Measurements from ENCODE around the gene BMF. TPM values are rescaled to one million over a fixed set of nuclear protein-coding genes. Genes with fewer than 3 reads are reported as not detected.

Gene BMF
- total RNA-seq, 4 donors from 2014 or later, result 31.9 to 49.3 (median 37.2) TPM

GRCh38 chr15:40091861-40092255, 16.8 kb downstream of the BMF start:
- H3K27me3 ChIP-seq, result no peaks in the 10 kb centered on the region
- intact Hi-C loops (cut with DNase I), result loop anchor here (5.0 kb wide), 1 partner anchor 40 kb away; no protein-coding TSS in a partner anchor
- no peak for TF ChIP-seq POLR2A (IDR thresholded peaks at IDR 0.05)
- TF ChIP-seq, protein P1, sequence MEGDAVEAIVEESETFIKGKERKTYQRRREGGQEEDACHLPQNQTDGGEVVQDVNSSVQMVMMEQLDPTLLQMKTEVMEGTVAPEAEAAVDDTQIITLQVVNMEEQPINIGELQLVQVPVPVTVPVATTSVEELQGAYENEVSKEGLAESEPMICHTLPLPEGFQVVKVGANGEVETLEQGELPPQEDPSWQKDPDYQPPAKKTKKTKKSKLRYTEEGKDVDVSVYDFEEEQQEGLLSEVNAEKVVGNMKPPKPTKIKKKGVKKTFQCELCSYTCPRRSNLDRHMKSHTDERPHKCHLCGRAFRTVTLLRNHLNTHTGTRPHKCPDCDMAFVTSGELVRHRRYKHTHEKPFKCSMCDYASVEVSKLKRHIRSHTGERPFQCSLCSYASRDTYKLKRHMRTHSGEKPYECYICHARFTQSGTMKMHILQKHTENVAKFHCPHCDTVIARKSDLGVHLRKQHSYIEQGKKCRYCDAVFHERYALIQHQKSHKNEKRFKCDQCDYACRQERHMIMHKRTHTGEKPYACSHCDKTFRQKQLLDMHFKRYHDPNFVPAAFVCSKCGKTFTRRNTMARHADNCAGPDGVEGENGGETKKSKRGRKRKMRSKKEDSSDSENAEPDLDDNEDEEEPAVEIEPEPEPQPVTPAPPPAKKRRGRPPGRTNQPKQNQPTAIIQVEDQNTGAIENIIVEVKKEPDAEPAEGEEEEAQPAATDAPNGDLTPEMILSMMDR (IDR thresholded peaks at IDR 0.05), result no peak
- WGBS, 2 donors, result 44 to 54% methylated on average over 6 of the region's 6 CpGs
- H3K4me3 ChIP-seq (replicated peaks in 1 of 3), result no peak overlapping the region
- no peaks in the 10 kb centered on the region for H3K9me3 ChIP-seq
- H3K27ac ChIP-seq, result peak overlapping the region in 2 of 3 donors; percentile 28 to 89
- DNase-seq, result no peak
- peaks cover 8 to 18% of the 10 kb centered on the region in 2 donors for H3K36me3 ChIP-seq
- peaks cover 76 to 100% of the 10 kb centered on the region in 2 donors for H3K4me1 ChIP-seq

GRCh38 chr15:40090774-40091455, 17.8 kb downstream of the BMF start:
- H3K27me3 ChIP-seq, result no peaks in the 10 kb centered on the region
- WGBS, 2 donors, result 86 to 94% methylated on average over 10 to 14 of the region's 14 CpGs
- no peak overlapping the region for H3K4me3 ChIP-seq (replicated peaks in 1 of 3)
- TF ChIP-seq, protein P1 (IDR thresholded peaks at IDR 0.05), result no peak
- no peak for TF ChIP-seq POLR2A (IDR thresholded peaks at IDR 0.05)
- H3K9me3 ChIP-seq, result no peaks in the 10 kb centered on the region
- peak overlapping the region in 1 of 3 donors; percentile 89 for H3K27ac ChIP-seq
- no peak for DNase-seq
- H3K4me1 ChIP-seq, result peaks cover 75 to 100% of the 10 kb centered on the region in 2 donors
- intact Hi-C loops (cut with DNase I), result loop anchor here (5.0 kb wide), 1 partner anchor 39 kb away; no protein-coding TSS in a partner anchor
- H3K36me3 ChIP-seq, result peaks cover 8 to 18% of the 10 kb centered on the region in 2 donors

DNA sequence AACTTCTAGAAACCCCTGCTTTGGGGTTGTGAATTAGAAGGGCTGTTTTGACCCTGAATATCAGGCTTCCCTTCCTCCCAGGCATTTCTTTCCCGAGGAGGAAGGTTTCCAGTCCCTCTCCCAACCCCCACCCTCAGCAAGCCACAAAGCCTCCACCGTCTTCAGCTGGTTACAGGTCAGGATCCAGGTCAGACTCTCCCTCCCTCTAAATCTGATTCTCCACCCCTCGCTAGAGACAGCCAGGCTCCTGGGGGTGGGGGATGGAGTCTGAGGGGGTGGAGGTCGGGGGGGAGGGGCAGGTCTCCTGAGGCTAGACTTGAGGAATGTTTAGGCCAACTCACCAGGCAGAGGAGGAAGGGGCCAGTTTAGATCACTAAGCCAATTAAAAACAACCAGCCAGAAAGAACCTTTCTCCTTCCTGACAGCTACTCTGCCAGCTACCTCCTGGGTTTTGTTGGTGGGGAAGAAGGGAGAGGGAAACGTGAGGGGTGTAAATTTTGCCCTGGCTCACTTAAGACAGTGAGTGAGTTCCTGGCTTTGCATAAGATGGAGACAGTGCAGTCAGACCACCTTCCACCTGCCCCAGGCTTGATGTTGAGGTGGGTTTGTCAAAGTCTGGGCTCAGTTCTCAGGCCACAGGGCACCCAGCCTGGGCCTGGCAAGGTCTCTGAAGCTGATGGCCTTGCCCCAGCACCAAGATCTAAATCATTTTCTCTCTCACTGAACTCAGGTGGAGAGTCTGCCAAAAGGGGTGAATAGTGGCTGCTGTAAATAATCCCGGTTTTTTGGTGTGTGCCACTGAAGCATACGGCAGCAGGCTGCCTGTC, 19.5 kb downstream of the BMF start:
- intact Hi-C loops (cut with DNase I), result no loop called here
- Histone ChIP-seq H3K27ac (peak overlapping the region; percentile 57 to 89 (median 73)), H3K4me3 (replicated peaks in 1 of 3) (no peak overlapping the region), H3K9me3 (no peaks in the 10 kb centered on the region), H3K36me3 (peaks cover 8 to 18% of the 10 kb centered on the region in 2 donors), H3K4me1 (peaks cover 80 to 100% of the 10 kb centered on the region in 2 donors), H3K27me3 (no peaks in the 10 kb centered on the region)
- 46 to 55% methylated on average over 7 of the region's 7 CpGs for WGBS, 2 donors
- peak in 1 of 2 donors; percentile 35 for DNase-seq
- TF ChIP-seq, protein P1 (IDR thresholded peaks at IDR 0.05), result no peak
- TF ChIP-seq POLR2A (IDR thresholded peaks at IDR 0.05), result no peak

- intact Hi-C loops (cut with DNase I), result no loop called here
- Histone ChIP-seq H3K9me3 (no peaks in the 10 kb centered on the region), H3K36me3 (peaks cover 8 to 18% of the 10 kb centered on the region in 2 donors), H3K4me3 (replicated peaks in 1 of 3) (no peak overlapping the region), H3K27ac (peak overlapping the region; percentile 57 to 89 (median 73)), H3K4me1 (peaks cover 78 to 100% of the 10 kb centered on the region in 2 donors), H3K27me3 (no peaks in the 10 kb centered on the region)
- TF ChIP-seq, protein P1 (IDR thresholded peaks at IDR 0.05), result no peak
- TF ChIP-seq POLR2A (IDR thresholded peaks at IDR 0.05), result no peak
- peak; percentile 66 to 68 for DNase-seq
- 61 to 70% methylated on average over 5 to 8 of the region's 9 CpGs for WGBS, 2 donors
These were observed 20.4 kb downstream of the BMF start for GRCh38 chr15:40087991-40088928.

Measured in thyroid gland (tissue), 4 donors.